HepG2 (cell line): ENCODE measurements around the gene CST3. TPM values are rescaled to one million over a fixed set of nuclear protein-coding genes. Genes with fewer than 3 reads are reported as not detected.

Source experiments
- ATAC-seq: fragments of 200-7000 bp; cut with Tn5 transposase; 3 replicates; pipeline ENCODE4 v1.9.1; 2020; ENCODE audit warnings: mild to moderate bottlenecking, moderate library complexity
- BruUV-seq: library from RNA; stranded (reverse); fragments of 400-500 nt; replicated peaks from 2 replicates; lab custom pipeline; 2021; lab: Mats Ljungman, UMichigan
- CTCF ChIA-PET: fragments of 300-600 bp; formaldehyde crosslinking; extraction: SDS; loops from one replicate; lab custom pipeline; 2021; ENCODE audit warnings: low total read pairs, inconsistent platforms, low intra/inter-chr PET ratio; lab: Yijun Ruan, JAX
- POLR2A ChIA-PET: fragments of 350-600 bp; sonication (Branson Sonifier 250); formaldehyde crosslinking; loops from one replicate; lab custom pipeline; 2020; ENCODE audit warnings: antibody characterized with exemption, inconsistent platforms; lab: Yijun Ruan, JAX
- DNase-seq: peaks from one replicate; pipeline ENCODE4 v3.0.0-alpha.2; 2015; ENCODE audit warnings: low spot score
- FAIRE-seq: peaks from 3 replicates; lab custom pipeline; 2011; peaks lifted over from hg19 to GRCh38; lab: Jason Lieb, UNC
- H2AFZ ChIP-seq: one replicate; pipeline ENCODE4 v1.6.1; 2011; ENCODE audit warnings: low read length, inconsistent platforms
- H3K27ac ChIP-seq: fragments of 300-600 bp; 3 replicates; pipeline ENCODE4 v1.8.0; 2011; ENCODE audit warnings: mixed run types, mild to moderate bottlenecking, mixed read lengths, low read length, inconsistent platforms; ENCODE audit not compliant: insufficient read depth; ENCODE audit errors: extremely low read length
- H3K27me3 ChIP-seq, 2 experiments: fragments of 200-600 bp in 1 of 2; 2 replicates in 1 of 2; 3 replicates in 1 of 2; pipeline versions ENCODE4 v1.6.0 to v1.8.0; 2011; ENCODE audit warnings: low read length in 2 of 2, mild to moderate bottlenecking in 2 of 2, moderate library complexity in 2 of 2, inconsistent platforms in 1 of 2; ENCODE audit not compliant: insufficient read depth in 2 of 2, control insufficient read depth in 1 of 2
- H3K36me3 ChIP-seq, 2 experiments: fragments of 200-600 bp in 1 of 2; replicated peaks in 1 of 2; 2 replicates in 1 of 2; 3 replicates in 1 of 2; pipeline versions ENCODE4 v1.5.1 to v1.8.0; 2011; ENCODE audit warnings: low read length in 2 of 2, inconsistent platforms in 1 of 2; ENCODE audit not compliant: insufficient read depth in 2 of 2, control insufficient read depth in 1 of 2
- H3K4me1 ChIP-seq: 2 replicates; pipeline ENCODE4 v1.5.1; 2012; ENCODE audit warnings: low read length, inconsistent platforms; ENCODE audit not compliant: insufficient read depth
- H3K4me2 ChIP-seq: 2 replicates; pipeline ENCODE4 v1.6.0; 2011; ENCODE audit warnings: low read depth, low read length, inconsistent platforms
- H3K4me3 ChIP-seq, 3 experiments: fragments of 200-600 bp in 1 of 3; sonication (generic), shearing (Covaris generic) in 1 of 3; replicated peaks in 1 of 3; 2 replicates each; pipeline ENCODE4 v1.5.1; 2011 to 2016; ENCODE audit warnings: low read length in 3 of 3, inconsistent platforms in 2 of 3, low read depth in 2 of 3, mild to moderate bottlenecking in 2 of 3, control low read depth in 1 of 3, mixed read lengths in 1 of 3; ENCODE audit not compliant: insufficient read depth in 1 of 3
- H3K79me2 ChIP-seq: one replicate; pipeline ENCODE4 v1.6.1; 2011; ENCODE audit warnings: low read length, inconsistent platforms; ENCODE audit not compliant: insufficient read depth
- H3K9ac ChIP-seq: 2 replicates; pipeline ENCODE4 v1.6.0; 2011; ENCODE audit warnings: mild to moderate bottlenecking, low read depth, low read length, inconsistent platforms; ENCODE audit not compliant: insufficient read depth
- H3K9me3 ChIP-seq: 2 replicates; pipeline ENCODE4 v1.5.1; 2012; ENCODE audit warnings: mild to moderate bottlenecking, low read length
- H4K20me1 ChIP-seq: 2 replicates; pipeline ENCODE4 v1.6.0; 2011; ENCODE audit warnings: inconsistent platforms, mild to moderate bottlenecking, low read length, moderate library complexity; ENCODE audit not compliant: insufficient read depth
- ARNTL ChIP-seq: sonication (generic); formaldehyde crosslinking; IDR thresholded peaks from 2 replicates; pipeline ENCODE4 v1.4.0; 2020; ENCODE audit warnings: mild to moderate bottlenecking, missing genetic modification reagents
- IKZF4 ChIP-seq: sonication (generic); formaldehyde crosslinking; IDR thresholded peaks from 2 replicates; pipeline ENCODE4 v1.5.1; 2020; ENCODE audit warnings: borderline replicate concordance, mild to moderate bottlenecking, low read depth, missing genetic modification reagents; ENCODE audit errors: not compliant biosample characterization
- KDM5B ChIP-seq: sonication (generic); formaldehyde crosslinking; IDR thresholded peaks from 2 replicates; pipeline ENCODE4 v1.4.0; 2020; ENCODE audit warnings: missing genetic modification reagents, mild to moderate bottlenecking, borderline replicate concordance
- NR2F6 ChIP-seq, 2 experiments: IDR thresholded peaks; 2 replicates each; pipeline ENCODE4 v1.6.1; 2016; ENCODE audit warnings: antibody characterized with exemption in 1 of 2, mild to moderate bottlenecking in 1 of 2
- PITX1 ChIP-seq: sonication (generic); formaldehyde crosslinking; IDR thresholded peaks from 2 replicates; pipeline ENCODE4 v1.5.1; 2020; ENCODE audit warnings: mild to moderate bottlenecking, missing genetic modification reagents
- ZFP41 ChIP-seq: sonication (generic); formaldehyde crosslinking; IDR thresholded peaks from 2 replicates; pipeline ENCODE4 v1.4.0; 2020; ENCODE audit warnings: mild to moderate bottlenecking, missing genetic modification reagents, borderline replicate concordance
- ZNF670 ChIP-seq: sonication (generic); formaldehyde crosslinking; IDR thresholded peaks from 2 replicates; pipeline ENCODE4 v1.8.0; 2022; ENCODE audit warnings: mild to moderate bottlenecking, missing genetic modification reagents, borderline replicate concordance
- ZNF816 ChIP-seq: sonication (generic); formaldehyde crosslinking; IDR thresholded peaks from 2 replicates; pipeline ENCODE4 v1.8.0; 2022; ENCODE audit warnings: missing genetic modification reagents, mild to moderate bottlenecking, borderline replicate concordance
- ZNF878 ChIP-seq: sonication (generic); formaldehyde crosslinking; IDR thresholded peaks from 2 replicates; pipeline ENCODE4 v1.8.1; 2023; ENCODE audit warnings: mild to moderate bottlenecking, missing genetic modification reagents, moderate library complexity
- ZSCAN22 ChIP-seq: sonication (generic); formaldehyde crosslinking; IDR thresholded peaks from 2 replicates; pipeline ENCODE4 v1.4.0; 2020; ENCODE audit warnings: mild to moderate bottlenecking, missing genetic modification reagents
- WGBS: methylation state at CpG from one replicate; pipeline ENCODE4 v1.1.6; 2017; ENCODE audit warnings: low lambda C conversion rate; 5-methylcytosine and 5-hydroxymethylcytosine counted together
- in situ Hi-C: cut with HindIII; loops from 2 replicates; pipeline ENCODE4 v1.10.0; 2017; ENCODE audit warnings: low pct_unique_long_range_greater_than_20kb; ENCODE audit not compliant: extremely low pct_ligation_motif_present
- intact Hi-C: fragments of 100-400 bp; cut with micrococcal nuclease; formaldehyde crosslinking; loops from one replicate; pipeline ENCODE4 v1.10.0; 2022; ENCODE audit not compliant: unreplicated experiment
- polyA plus RNA-seq, 8 experiments: library from polyadenylated mRNA; depleted of rRNA in 3 of 8; stranded (reverse) in 7 of 8; unstranded in 1 of 8; fragments of >200 nt; fragmentation: Illumina TruSeq in 4 of 8; extraction: Trizol in 4 of 8; gene quantifications; 2 replicates each; pipeline versions ENCODE4 v1.2.1 to v1.2.3, GENCODE V29; 2011 to 2016; ENCODE audit warnings: low read depth in 4 of 8, missing spikeins in 1 of 8, mixed read lengths in 1 of 8; ENCODE audit not compliant: insufficient read depth in 1 of 8
- total RNA-seq, 5 experiments: library from RNA; depleted of rRNA; stranded (reverse); fragments of >200 nt; fragmentation: Illumina TruSeq; extraction: Trizol; gene quantifications; 2 replicates each; pipeline ENCODE4 v1.2.3, GENCODE V29; 2016; ENCODE audit warnings: low read depth in 1 of 5
- TF ChIP-seq, protein P1 (sequence below): IDR thresholded peaks from 2 replicates; pipeline ENCODE4 v1.6.1; 2016; ENCODE audit warnings: low read depth, control low read depth
- TF ChIP-seq, protein P2 (sequence below): sonication (generic); IDR thresholded peaks from 2 replicates; pipeline ENCODE4 v1.6.1; 2016; ENCODE audit warnings: low read depth, borderline replicate concordance
- TF ChIP-seq, protein P3 (sequence below): sonication (generic); formaldehyde crosslinking; conservative IDR thresholded peaks from 2 replicates; pipeline ENCODE4 v1.8.0; 2022; ENCODE audit warnings: low read depth, missing genetic modification reagents

Gene CST3
- total and polyA plus RNA-seq, 2 of the 13 experiments (the other 11 are each of a cell fraction or from before 2014, with no cell fraction given): 690 to 1,005 TPM

DNA sequence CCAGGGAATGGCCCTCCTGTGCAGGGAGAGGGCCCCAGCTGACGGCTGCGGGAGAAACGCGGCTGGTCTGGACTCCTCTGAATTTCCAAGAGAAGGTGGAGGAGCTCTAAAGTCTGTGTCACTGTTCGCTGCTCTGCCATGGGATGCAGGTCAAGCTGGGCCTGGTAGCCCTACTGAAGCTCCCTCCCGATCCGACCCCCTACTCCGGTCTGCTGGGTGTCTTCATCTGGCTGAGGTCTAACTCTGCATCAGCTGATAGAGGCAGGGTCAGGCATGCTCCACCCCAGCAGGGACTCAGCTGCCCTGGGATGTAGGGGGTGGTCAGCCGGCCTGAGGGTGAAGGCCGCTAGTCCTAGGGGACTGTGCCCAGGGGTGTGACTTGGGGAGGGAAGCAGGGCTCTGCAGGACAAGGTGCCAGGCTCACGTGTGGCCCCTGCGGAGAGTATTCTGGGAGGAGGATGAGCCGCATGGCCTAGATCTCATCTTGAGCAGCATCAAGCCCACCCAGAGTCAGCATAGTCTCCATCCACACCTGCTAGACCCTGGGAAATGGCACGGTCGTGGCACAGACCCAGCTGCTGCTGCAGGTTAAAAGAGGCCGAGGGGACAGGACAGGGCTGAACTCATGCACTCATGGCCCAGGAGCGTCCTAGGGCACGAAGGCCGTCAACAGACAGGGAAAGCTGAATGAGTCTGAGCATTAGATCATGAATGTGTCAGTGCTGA lies 1.4 kb downstream of the CST3 start:
- 14% methylated on average over 19 of the region's 19 CpGs for WGBS
- Histone ChIP-seq H3K27me3 (no peaks in the 10 kb centered on the region; a peak in 1 of 5 replicates), H3K4me3 (peak overlapping the region; percentile 80 to 93 (median 88)), H3K9ac (peak overlapping the region; percentile 97), H2AFZ (no peak overlapping the region), H3K9me3 (no peaks in the 10 kb centered on the region), H3K79me2 (peaks cover 29% of the 10 kb centered on the region), H3K36me3 (peaks cover 12 to 20% of the 10 kb centered on the region in 2 experiments), H4K20me1 (peaks cover 15% of the 10 kb centered on the region; the same call in 1 of the 2 replicates), H3K4me2 (peak overlapping the region; percentile 94), H3K27ac (peak overlapping the region; percentile 91), H3K4me1 (peaks cover 87% of the 10 kb centered on the region)
- intact Hi-C loops (no loop called here), in situ Hi-C loops (loop anchor here (10.0 kb wide), 1 partner anchor 1062 kb away; no protein-coding TSS in a partner anchor)
- DNase-seq (no peak), ATAC-seq (peak; percentile 3; the same call in 1 of the 3 replicates), FAIRE-seq (peak; percentile 18)
- CTCF ChIA-PET: interaction anchor here (0.9 kb wide), 1 partner anchor 32 kb away, joined by 3 read pairs; no protein-coding TSS in a partner anchor
- POLR2A ChIA-PET: interaction anchor here (0.8 to 18.0 kb wide), 15 partner anchors 7 to 286 kb away, joined by 3 to 543 read pairs (median 11); partner anchors contain the start of genes GZF1, NAPB and NXT1
- BruUV-seq: TSS peak; percentile 66
- TF ChIP-seq, protein P1, sequence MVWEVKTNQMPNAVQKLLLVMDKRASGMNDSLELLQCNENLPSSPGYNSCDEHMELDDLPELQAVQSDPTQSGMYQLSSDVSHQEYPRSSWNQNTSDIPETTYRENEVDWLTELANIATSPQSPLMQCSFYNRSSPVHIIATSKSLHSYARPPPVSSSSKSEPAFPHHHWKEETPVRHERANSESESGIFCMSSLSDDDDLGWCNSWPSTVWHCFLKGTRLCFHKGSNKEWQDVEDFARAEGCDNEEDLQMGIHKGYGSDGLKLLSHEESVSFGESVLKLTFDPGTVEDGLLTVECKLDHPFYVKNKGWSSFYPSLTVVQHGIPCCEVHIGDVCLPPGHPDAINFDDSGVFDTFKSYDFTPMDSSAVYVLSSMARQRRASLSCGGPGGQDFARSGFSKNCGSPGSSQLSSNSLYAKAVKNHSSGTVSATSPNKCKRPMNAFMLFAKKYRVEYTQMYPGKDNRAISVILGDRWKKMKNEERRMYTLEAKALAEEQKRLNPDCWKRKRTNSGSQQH (CRISPR knock-in tag): 0 out of 2 replicates have a peak, but pooled peaks have one; percentile 39
- TF ChIP-seq, protein P2, sequence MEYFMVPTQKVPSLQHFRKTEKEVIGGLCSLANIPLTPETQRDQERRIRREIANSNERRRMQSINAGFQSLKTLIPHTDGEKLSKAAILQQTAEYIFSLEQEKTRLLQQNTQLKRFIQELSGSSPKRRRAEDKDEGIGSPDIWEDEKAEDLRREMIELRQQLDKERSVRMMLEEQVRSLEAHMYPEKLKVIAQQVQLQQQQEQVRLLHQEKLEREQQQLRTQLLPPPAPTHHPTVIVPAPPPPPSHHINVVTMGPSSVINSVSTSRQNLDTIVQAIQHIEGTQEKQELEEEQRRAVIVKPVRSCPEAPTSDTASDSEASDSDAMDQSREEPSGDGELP: peak; percentile 91
- no peak for TF ChIP-seq NR2F6 (IDR thresholded peaks at IDR 0.05)
- TF ChIP-seq NR2F6 (CRISPR knock-in tag; IDR thresholded peaks at IDR 0.05): no peak
- no peak for TF ChIP-seq ARNTL (CRISPR knock-in tag)
- TF ChIP-seq ZNF816 (CRISPR knock-in tag): 0 out of 2 replicates have a peak, but pooled peaks have one; percentile 72
- peak; percentile 48; the same call in 1 of the 2 replicates for TF ChIP-seq PITX1 (CRISPR knock-in tag)
- 0 out of 2 replicates have a peak, but pooled peaks have one; percentile 44 for TF ChIP-seq ZNF670
- TF ChIP-seq KDM5B (CRISPR knock-in tag): no peak
- no peak for TF ChIP-seq ZSCAN22 (CRISPR knock-in tag)
- no peak for TF ChIP-seq ZNF878
- peak; percentile 86; the same call in 1 of the 2 replicates for TF ChIP-seq ZFP41 (CRISPR knock-in tag)
- TF ChIP-seq, protein P3, sequence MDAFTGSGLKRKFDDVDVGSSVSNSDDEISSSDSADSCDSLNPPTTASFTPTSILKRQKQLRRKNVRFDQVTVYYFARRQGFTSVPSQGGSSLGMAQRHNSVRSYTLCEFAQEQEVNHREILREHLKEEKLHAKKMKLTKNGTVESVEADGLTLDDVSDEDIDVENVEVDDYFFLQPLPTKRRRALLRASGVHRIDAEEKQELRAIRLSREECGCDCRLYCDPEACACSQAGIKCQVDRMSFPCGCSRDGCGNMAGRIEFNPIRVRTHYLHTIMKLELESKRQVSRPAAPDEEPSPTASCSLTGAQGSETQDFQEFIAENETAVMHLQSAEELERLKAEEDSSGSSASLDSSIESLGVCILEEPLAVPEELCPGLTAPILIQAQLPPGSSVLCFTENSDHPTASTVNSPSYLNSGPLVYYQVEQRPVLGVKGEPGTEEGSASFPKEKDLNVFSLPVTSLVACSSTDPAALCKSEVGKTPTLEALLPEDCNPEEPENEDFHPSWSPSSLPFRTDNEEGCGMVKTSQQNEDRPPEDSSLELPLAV: no peak
- TF ChIP-seq IKZF4 (CRISPR knock-in tag): no peak
